K562 (cell line): ENCODE data around the gene TRMT1.

ENCODE experiments used
- CHD2 ChIP-seq: IDR thresholded peaks from 2 replicates; pipeline ENCODE4 v1.6.1; 2011; ENCODE audit warnings: low read depth, low read length
- ETV6 ChIP-seq, 3 experiments: fragments of 150-350 bp in 1 of 3; sonication (generic) in 1 of 3; formaldehyde crosslinking in 1 of 3; IDR thresholded peaks; 2 replicates each; pipeline versions ENCODE4 v1.6.1 to v1.8.0; 2014 to 2022; ENCODE audit warnings: borderline replicate concordance in 2 of 3, low read depth in 2 of 3, antibody characterized with exemption in 1 of 3, low read length in 1 of 3, mild to moderate bottlenecking in 1 of 3, missing genetic modification reagents in 1 of 3
- FOXP1 ChIP-seq: sonication (generic); formaldehyde crosslinking; IDR thresholded peaks from 2 replicates; pipeline ENCODE4 v1.8.0; 2022; ENCODE audit warnings: mild to moderate bottlenecking, missing genetic modification reagents
- POLR2A ChIP-seq: fragments of 450-650 bp; conservative IDR thresholded peaks from 2 replicates; pipeline ENCODE4 v1.6.1; 2016
- TAF1 ChIP-seq: IDR thresholded peaks from 2 replicates; pipeline ENCODE4 v1.6.1; 2011; ENCODE audit warnings: mild to moderate bottlenecking, low read length, moderate library complexity; ENCODE audit not compliant: insufficient read depth, control insufficient read depth, severe bottlenecking; ENCODE audit errors: extremely low read depth
- ZC3H8 ChIP-seq: fragments of 450-650 bp; IDR thresholded peaks from 2 replicates; pipeline ENCODE4 v1.6.1; 2017
- ZNF146 ChIP-seq: IDR thresholded peaks from one replicate; pipeline ENCODE4 v1.6.1; 2018; ENCODE audit warnings: missing compliant biosample characterization; ENCODE audit not compliant: unreplicated experiment
- ZNF232 ChIP-seq: sonication (generic); formaldehyde crosslinking; IDR thresholded peaks from 2 replicates; pipeline ENCODE4 v1.8.0; 2022; ENCODE audit warnings: mild to moderate bottlenecking, missing genetic modification reagents
- TF ChIP-seq, protein P1 (sequence below), 3 experiments: IDR thresholded peaks in 2 of 3; conservative IDR thresholded peaks in 1 of 3; 2 replicates each; pipeline ENCODE4 v1.5.1; 2011 to 2012; ENCODE audit warnings: low read length in 3 of 3, mild to moderate bottlenecking in 3 of 3, control low read depth in 2 of 3, improper control_type of control experiment in 1 of 3, inconsistent platforms in 1 of 3, low read depth in 1 of 3, mixed read lengths in 1 of 3, moderate library complexity in 1 of 3; ENCODE audit not compliant: insufficient read depth in 2 of 3
- TF ChIP-seq, protein P2 (sequence below): sonication (generic); formaldehyde crosslinking; IDR thresholded peaks from 2 replicates; pipeline ENCODE4 v1.8.1; 2023; ENCODE audit warnings: mild to moderate bottlenecking, missing genetic modification reagents
- TF ChIP-seq, protein P3 (sequence below), 2 experiments: fragments of 450-650 bp in 1 of 2; sonication (generic) in 1 of 2; formaldehyde crosslinking; conservative IDR thresholded peaks; 2 replicates each; pipeline versions ENCODE4 v1.4.0 to v1.8.1; 2020 to 2022; ENCODE audit warnings: mild to moderate bottlenecking in 1 of 2, missing genetic modification reagents in 1 of 2
- TF ChIP-seq, protein P4 (sequence below): sonication (generic); formaldehyde crosslinking; IDR thresholded peaks from 2 replicates; pipeline ENCODE4 v1.8.0; 2022; ENCODE audit warnings: missing genetic modification reagents, mild to moderate bottlenecking, borderline replicate concordance

DNA sequence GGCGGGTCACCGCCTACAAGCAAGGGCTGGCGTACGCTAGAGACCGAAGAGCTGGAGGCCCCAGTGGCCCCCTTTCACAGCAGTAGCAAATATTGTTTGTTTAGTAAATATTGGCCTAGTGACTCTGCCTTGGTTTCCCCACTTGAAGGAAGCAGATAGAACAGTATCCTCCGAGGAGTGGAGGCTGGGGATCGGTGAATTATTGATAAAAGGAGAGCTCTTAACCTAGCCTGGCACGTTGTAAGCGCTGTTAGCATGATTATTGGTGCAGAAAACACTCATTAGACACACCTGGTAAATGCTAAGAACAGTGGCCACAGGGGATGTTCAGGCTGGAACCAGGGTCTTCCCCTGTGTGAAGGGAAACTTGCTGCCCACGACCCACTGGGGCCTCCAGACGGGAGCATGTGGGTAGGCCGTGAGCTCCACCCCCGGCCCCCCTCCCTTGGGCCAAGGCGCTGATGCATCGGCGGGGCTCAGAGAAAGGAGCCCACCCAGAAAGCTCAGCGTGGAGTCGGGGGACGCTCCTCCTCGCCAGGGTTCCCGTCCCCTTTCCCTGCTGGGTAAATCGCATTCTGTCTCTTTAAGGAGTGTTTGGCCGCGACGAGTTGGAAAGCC lies 35.9 kb upstream of the TRMT1 start:
- TF ChIP-seq, protein P1, sequence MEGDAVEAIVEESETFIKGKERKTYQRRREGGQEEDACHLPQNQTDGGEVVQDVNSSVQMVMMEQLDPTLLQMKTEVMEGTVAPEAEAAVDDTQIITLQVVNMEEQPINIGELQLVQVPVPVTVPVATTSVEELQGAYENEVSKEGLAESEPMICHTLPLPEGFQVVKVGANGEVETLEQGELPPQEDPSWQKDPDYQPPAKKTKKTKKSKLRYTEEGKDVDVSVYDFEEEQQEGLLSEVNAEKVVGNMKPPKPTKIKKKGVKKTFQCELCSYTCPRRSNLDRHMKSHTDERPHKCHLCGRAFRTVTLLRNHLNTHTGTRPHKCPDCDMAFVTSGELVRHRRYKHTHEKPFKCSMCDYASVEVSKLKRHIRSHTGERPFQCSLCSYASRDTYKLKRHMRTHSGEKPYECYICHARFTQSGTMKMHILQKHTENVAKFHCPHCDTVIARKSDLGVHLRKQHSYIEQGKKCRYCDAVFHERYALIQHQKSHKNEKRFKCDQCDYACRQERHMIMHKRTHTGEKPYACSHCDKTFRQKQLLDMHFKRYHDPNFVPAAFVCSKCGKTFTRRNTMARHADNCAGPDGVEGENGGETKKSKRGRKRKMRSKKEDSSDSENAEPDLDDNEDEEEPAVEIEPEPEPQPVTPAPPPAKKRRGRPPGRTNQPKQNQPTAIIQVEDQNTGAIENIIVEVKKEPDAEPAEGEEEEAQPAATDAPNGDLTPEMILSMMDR (IDR thresholded peaks at IDR 0.05 in 2 of 3, conservative IDR thresholded peaks at IDR 0.05 in 1 of 3; ENCODE audit: insufficient read depth in 2 of 3, low read depth in 1 of 3, low read length in 3 of 3), result no peak
- TF ChIP-seq, protein P2, sequence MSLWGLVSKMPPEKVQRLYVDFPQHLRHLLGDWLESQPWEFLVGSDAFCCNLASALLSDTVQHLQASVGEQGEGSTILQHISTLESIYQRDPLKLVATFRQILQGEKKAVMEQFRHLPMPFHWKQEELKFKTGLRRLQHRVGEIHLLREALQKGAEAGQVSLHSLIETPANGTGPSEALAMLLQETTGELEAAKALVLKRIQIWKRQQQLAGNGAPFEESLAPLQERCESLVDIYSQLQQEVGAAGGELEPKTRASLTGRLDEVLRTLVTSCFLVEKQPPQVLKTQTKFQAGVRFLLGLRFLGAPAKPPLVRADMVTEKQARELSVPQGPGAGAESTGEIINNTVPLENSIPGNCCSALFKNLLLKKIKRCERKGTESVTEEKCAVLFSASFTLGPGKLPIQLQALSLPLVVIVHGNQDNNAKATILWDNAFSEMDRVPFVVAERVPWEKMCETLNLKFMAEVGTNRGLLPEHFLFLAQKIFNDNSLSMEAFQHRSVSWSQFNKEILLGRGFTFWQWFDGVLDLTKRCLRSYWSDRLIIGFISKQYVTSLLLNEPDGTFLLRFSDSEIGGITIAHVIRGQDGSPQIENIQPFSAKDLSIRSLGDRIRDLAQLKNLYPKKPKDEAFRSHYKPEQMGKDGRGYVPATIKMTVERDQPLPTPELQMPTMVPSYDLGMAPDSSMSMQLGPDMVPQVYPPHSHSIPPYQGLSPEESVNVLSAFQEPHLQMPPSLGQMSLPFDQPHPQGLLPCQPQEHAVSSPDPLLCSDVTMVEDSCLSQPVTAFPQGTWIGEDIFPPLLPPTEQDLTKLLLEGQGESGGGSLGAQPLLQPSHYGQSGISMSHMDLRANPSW (CRISPR knock-in tag), result no peak
- TF ChIP-seq, protein P3, sequence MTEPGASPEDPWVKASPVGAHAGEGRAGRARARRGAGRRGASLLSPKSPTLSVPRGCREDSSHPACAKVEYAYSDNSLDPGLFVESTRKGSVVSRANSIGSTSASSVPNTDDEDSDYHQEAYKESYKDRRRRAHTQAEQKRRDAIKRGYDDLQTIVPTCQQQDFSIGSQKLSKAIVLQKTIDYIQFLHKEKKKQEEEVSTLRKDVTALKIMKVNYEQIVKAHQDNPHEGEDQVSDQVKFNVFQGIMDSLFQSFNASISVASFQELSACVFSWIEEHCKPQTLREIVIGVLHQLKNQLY (CRISPR knock-in tag; conservative IDR thresholded peaks at IDR 0.05), result no peak; a peak in 1 of 4 replicates
- no peak for TF ChIP-seq CHD2
- TF ChIP-seq ZNF146 (CRISPR knock-in tag), result no peak
- no peak for TF ChIP-seq FOXP1 (CRISPR knock-in tag)
- no peak for TF ChIP-seq ZNF232 (CRISPR knock-in tag)
- no peak for TF ChIP-seq POLR2A
- TF ChIP-seq ETV6 (IDR thresholded peaks at IDR 0.05; ENCODE audit: borderline replicate concordance in 1 of 2, low read depth in 2 of 2, low read length in 1 of 2), result no peak
- no peak for TF ChIP-seq ETV6 (CRISPR knock-in tag; IDR thresholded peaks at IDR 0.05; ENCODE audit: borderline replicate concordance)
- TF ChIP-seq ZC3H8, result no peak
- no peak for TF ChIP-seq TAF1
- TF ChIP-seq, protein P4, sequence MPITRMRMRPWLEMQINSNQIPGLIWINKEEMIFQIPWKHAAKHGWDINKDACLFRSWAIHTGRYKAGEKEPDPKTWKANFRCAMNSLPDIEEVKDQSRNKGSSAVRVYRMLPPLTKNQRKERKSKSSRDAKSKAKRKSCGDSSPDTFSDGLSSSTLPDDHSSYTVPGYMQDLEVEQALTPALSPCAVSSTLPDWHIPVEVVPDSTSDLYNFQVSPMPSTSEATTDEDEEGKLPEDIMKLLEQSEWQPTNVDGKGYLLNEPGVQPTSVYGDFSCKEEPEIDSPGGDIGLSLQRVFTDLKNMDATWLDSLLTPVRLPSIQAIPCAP (CRISPR knock-in tag), result no peak
